Endothelial cell of umbilical vein (primary cell): ENCODE results near the gene USP7.

ENCODE experiments used
- EZH2 ChIP-seq: IDR thresholded peaks from 2 replicates; pipeline ENCODE4 v1.6.1; 2012; ENCODE audit warnings: borderline replicate concordance, low read depth, mild to moderate bottlenecking, moderate library complexity, low read length, inconsistent platforms; ENCODE audit not compliant: severe bottlenecking
- FOS ChIP-seq: IDR thresholded peaks from 2 replicates; pipeline ENCODE4 v1.6.1; 2011; ENCODE audit warnings: mild to moderate bottlenecking, low read length, moderate library complexity, borderline replicate concordance; ENCODE audit not compliant: insufficient read depth
- MAX ChIP-seq: IDR thresholded peaks from 2 replicates; pipeline ENCODE4 v1.6.1; 2011; ENCODE audit not compliant: insufficient read depth, insufficient read length
- POLR2A ChIP-seq: IDR thresholded peaks from 2 replicates; pipeline ENCODE4 v1.6.1; 2012; ENCODE audit warnings: low read depth, mild to moderate bottlenecking, control low read depth, low read length
- POLR2AphosphoS5 ChIP-seq: IDR thresholded peaks from 2 replicates; pipeline ENCODE4 v1.6.1; 2012; ENCODE audit warnings: low read depth, mild to moderate bottlenecking, control low read depth, low read length, moderate library complexity; ENCODE audit not compliant: insufficient read depth
- TF ChIP-seq, protein P1 (sequence below), 2 donors: IDR thresholded peaks; 1 replicate in 1 of 2; 2 replicates in 1 of 2; pipeline ENCODE4 v1.5.1; 2011; ENCODE audit warnings: low read length in 2 of 2, mild to moderate bottlenecking in 2 of 2, moderate library complexity in 2 of 2, control low read depth in 1 of 2, inconsistent platforms in 1 of 2, low read depth in 1 of 2; ENCODE audit not compliant: insufficient read depth in 1 of 2; ENCODE audit errors: extremely low read depth in 1 of 2

DNA sequence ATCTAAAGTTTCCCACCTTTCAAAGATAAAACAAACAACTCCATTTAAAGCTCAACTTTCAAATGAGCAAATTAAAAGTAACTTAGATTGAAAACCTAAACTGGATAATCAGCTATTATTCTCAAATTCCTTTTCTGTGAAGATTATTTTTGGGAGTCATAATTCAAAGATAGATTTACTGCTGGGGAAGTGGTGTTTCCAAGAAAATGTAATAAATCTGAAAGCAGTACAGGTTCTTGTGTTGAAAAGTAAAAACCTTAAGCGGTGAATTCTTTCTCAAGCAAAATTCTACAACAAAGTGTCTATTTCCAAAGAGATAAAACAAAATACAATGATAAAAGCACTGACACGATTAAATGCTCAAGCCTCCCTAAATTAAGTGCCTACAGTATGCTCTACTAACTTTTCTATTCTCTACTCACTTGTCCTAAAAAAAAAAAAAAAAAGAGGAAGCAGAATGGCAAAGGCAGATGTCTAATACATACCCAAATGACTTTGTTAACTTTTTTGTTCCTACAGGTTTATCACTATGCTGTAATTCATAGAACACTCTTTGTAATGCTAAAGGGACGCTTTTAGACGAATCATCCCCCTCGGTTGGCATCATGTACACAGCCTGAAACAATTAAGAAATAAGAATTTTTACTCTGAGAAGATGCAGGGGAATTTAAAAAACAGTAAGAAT is 47.0 kb downstream of the USP7 start:
- TF ChIP-seq MAX (no peak), EZH2 (no peak), POLR2A (no peak), POLR2AphosphoS5 (no peak), FOS (no peak)
- TF ChIP-seq, protein P1, sequence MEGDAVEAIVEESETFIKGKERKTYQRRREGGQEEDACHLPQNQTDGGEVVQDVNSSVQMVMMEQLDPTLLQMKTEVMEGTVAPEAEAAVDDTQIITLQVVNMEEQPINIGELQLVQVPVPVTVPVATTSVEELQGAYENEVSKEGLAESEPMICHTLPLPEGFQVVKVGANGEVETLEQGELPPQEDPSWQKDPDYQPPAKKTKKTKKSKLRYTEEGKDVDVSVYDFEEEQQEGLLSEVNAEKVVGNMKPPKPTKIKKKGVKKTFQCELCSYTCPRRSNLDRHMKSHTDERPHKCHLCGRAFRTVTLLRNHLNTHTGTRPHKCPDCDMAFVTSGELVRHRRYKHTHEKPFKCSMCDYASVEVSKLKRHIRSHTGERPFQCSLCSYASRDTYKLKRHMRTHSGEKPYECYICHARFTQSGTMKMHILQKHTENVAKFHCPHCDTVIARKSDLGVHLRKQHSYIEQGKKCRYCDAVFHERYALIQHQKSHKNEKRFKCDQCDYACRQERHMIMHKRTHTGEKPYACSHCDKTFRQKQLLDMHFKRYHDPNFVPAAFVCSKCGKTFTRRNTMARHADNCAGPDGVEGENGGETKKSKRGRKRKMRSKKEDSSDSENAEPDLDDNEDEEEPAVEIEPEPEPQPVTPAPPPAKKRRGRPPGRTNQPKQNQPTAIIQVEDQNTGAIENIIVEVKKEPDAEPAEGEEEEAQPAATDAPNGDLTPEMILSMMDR (IDR thresholded peaks at IDR 0.05; ENCODE audit: extremely low read depth in 1 of 2, insufficient read depth in 1 of 2, low read depth in 1 of 2, low read length in 2 of 2), result no peak
